ENCODE measurements around the gene SPINT1.
"Not testable (repeated sequence)": the region's sequence is repeated elsewhere in the genome, so short reads cannot be mapped to it uniquely, and the experiment has no call there.

The SPINT1 gene

DNA sequence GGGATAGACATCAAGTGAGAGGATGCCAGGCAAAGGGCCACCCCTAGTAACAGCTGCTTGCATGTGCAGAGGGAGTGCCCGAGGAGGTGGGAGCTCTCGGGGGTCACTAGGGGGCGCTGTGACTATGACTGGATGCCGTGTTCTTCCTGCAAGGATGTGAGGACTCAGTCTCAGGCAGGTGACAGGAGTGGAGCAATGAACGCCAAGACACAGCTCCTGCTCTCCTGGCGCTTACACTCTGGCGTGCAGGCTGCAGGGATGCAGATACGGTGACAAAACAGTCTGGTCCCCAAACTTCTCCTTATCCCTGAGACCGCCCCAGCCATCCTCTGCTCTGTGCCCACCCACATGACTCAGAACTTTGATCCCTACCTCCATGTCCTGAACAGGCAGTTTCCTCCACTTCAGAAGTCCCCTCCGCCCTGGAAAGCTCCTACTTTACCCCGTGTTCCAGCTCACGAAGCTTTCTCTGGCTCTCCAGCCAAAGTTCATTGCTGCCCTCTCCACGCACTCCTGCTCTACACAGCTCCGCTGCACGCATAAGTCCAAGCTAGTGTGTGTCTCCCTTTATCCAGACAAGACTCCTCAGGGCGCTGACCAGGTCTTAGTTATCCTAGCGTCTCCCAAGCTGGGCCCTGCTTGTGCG, 15.5 kb downstream of the SPINT1 start:
- TF ChIP-seq, protein P1, sequence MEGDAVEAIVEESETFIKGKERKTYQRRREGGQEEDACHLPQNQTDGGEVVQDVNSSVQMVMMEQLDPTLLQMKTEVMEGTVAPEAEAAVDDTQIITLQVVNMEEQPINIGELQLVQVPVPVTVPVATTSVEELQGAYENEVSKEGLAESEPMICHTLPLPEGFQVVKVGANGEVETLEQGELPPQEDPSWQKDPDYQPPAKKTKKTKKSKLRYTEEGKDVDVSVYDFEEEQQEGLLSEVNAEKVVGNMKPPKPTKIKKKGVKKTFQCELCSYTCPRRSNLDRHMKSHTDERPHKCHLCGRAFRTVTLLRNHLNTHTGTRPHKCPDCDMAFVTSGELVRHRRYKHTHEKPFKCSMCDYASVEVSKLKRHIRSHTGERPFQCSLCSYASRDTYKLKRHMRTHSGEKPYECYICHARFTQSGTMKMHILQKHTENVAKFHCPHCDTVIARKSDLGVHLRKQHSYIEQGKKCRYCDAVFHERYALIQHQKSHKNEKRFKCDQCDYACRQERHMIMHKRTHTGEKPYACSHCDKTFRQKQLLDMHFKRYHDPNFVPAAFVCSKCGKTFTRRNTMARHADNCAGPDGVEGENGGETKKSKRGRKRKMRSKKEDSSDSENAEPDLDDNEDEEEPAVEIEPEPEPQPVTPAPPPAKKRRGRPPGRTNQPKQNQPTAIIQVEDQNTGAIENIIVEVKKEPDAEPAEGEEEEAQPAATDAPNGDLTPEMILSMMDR (IDR thresholded peaks at IDR 0.05; ENCODE audit: insufficient read depth, missing control alignments) = peak; percentile 79
- FAIRE-seq (no peak), DNase-seq (ENCODE audit: insufficient read length, low spot score) (peak; percentile 73)

DNA sequence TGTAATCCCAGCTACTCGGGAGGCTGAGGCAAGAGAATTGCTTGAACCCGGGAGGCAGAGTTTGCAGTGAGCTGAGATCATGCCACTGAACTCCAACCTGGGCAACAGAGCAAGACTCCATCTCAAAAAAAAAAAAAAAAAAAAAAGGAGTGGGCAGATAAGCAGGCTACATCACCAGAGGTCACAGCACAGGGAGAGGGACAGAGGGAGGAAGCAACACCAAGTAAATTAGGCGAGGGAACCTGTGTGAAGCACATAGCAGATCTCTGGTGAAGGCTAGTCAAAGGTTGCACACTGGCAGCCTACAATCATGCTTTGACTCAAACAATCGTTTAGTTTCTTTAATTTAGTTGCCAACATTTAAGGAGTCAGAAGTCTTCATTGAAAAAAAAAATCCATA, 17.3 kb downstream of the SPINT1 start:
- not testable (repeated sequence) for FAIRE-seq; DNase-seq (ENCODE audit: insufficient read length, low spot score)

DNA sequence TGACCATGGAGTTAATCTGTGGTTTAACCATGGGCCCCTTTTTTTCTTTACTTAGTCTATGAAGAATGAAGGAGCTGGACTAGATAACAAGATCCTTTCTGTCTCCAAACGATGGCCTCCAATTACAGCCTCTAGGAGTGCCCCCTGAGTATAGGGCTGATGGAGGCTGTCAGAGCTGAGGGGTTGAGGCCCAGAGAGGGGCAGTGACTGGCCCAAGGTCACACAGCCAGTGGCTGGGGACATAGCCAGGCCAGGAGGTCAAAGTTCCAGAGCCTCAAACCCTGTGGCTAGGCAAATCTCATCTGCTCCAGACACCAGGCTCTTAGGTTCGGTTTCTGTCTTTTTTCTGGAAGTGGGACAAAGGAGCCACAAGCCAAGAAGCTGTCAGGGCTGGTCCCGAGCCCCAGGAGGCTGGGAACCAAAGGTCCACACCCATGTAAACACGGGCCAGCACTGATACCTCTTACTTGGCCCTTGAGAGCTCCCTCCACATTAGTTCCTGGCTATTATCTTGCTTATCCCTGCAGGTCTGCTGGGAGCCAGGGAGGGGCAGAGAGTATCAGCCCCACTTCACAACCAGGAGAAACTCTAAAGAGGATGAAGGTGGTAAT, 19.9 kb downstream of the SPINT1 start:
- TF ChIP-seq, protein P1 (IDR thresholded peaks at IDR 0.05; ENCODE audit: insufficient read depth, missing control alignments) = no peak
- DNase-seq (ENCODE audit: insufficient read length, low spot score) (no peak), FAIRE-seq (no peak)

DNA sequence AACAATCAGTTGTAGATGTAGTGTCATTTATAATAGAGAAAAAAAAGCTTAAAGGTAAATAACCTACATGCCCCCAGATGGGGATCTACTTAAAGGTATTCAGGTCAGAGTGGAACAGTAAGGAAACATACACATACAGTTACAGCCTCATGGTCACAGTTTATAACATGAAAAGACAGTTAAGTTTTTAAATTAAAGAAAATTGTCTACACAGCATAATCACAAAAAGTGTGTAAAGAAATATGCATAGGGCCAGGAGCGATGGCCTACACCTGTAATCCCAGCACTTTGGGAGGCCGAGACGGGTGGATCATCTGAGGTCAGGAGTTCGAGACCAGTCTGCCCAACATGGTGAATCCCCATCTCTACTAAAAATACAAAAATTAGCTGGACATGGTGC, 23.4 kb downstream of the SPINT1 start:
- FAIRE-seq (no peak), DNase-seq (ENCODE audit: insufficient read length, low spot score) (no peak)
- TF ChIP-seq, protein P1 (IDR thresholded peaks at IDR 0.05; ENCODE audit: insufficient read depth, missing control alignments) = no peak

DNA sequence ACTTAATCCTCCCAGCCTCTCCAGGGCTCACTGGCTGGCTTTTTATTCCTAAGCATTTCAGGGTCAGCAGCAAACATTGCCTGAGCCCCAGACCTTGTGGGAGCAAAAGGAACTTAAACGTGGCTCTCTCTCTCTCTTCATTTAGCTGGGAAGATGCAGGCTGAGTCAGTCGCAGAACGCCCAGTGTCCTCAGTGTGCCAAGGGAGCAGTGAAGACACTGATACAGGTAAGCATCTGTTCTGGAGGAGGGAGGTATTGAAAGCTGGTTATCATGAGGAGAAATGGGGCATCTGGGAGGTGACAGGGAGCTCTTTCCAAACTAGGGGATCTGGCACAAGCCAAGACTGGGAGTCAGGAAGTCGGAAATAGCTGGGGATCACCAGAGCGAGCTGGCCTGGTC, 25.8 kb downstream of the SPINT1 start:
- FAIRE-seq = no peak
- TF ChIP-seq, protein P1 (IDR thresholded peaks at IDR 0.05; ENCODE audit: insufficient read depth, missing control alignments) = no peak

DNA sequence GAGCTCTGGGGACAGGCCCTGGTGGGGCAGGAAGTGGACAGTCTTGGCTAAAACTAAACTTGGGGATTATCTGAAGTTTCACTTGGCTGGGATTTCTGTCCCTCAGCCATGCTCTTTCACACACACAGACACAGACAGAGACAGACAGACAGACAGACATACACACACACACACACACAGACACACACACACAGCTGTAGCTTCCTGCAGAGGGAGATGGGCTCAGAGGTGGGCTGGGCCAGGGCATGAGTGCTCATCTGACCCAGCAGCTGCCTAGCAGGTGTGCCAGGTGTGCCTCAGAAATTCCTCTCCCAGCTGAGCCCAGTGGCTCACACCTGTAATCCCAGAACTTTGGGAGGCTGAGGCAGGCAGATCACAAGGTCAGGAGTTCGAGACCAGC, 26.9 kb downstream of the SPINT1 start:
- DNase-seq (ENCODE audit: insufficient read length, low spot score) = no peak
- FAIRE-seq = no peak
- TF ChIP-seq, protein P1 (IDR thresholded peaks at IDR 0.05; ENCODE audit: insufficient read depth, missing control alignments) = no peak

More for the DNA sequence above, 25.8 kb downstream of the SPINT1 start:
- no peak for DNase-seq (ENCODE audit: insufficient read length, low spot score)

DNA sequence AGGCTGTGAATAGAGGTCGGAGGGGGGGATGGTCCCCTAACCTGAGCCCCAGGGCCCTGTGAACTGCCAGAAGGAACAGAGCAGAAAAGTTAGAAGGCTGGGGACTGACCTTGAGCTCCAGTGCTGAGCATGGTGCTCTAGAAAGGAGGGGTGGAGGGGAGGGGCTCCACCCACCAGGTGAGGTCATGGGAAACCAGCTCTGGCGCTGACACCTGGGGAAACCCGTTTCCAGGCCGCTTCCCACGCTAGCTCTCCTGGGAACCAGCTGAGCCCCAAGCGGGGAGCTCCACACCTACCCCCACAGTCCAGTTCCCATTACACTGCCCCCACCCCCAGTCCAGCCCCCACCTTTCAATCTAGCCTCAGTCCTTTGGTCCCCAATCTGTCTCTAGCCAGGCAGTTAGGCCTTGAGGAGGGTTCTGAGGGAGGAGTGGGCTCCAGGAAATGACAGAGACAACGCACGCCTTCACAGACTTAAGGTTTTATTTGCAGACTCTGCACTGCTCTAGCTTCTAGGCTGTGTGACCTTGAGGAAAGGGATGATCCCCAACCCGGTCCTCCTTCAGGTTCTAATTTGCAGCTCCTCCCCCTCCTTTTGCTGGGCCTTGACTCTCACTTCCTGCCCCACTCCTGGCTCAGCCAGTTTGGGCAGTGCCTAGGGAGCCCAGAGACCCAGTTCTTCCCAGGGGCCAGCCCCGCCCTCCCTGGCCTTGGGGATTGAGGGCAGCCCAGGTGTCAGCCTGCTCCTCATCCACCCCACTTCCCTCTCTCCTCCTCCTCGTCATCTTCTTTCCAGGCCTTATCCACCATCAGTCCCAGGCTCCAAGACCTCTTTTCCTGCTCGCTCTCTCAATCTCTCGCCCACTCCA, 28.1 kb downstream of the SPINT1 start:
- no peak for FAIRE-seq

More for the DNA sequence above, 28.1 kb downstream of the SPINT1 start:
- DNase-seq (ENCODE audit: insufficient read length, low spot score) = peak; percentile 9
- TF ChIP-seq, protein P1 (IDR thresholded peaks at IDR 0.05; ENCODE audit: insufficient read depth, missing control alignments) = no peak

Measured in D721Med (cell line).